HG03457 (cell line): ENCODE data around the gene SKI.

Source experiments
- ATAC-seq: cut with Tn5 transposase; IDR thresholded peaks from one replicate; pipeline ENCODE4 v1.9.1; 2021; ENCODE audit warnings: moderate number of reproducible peaks; ENCODE audit not compliant: unreplicated experiment

Gene SKI

DNA sequence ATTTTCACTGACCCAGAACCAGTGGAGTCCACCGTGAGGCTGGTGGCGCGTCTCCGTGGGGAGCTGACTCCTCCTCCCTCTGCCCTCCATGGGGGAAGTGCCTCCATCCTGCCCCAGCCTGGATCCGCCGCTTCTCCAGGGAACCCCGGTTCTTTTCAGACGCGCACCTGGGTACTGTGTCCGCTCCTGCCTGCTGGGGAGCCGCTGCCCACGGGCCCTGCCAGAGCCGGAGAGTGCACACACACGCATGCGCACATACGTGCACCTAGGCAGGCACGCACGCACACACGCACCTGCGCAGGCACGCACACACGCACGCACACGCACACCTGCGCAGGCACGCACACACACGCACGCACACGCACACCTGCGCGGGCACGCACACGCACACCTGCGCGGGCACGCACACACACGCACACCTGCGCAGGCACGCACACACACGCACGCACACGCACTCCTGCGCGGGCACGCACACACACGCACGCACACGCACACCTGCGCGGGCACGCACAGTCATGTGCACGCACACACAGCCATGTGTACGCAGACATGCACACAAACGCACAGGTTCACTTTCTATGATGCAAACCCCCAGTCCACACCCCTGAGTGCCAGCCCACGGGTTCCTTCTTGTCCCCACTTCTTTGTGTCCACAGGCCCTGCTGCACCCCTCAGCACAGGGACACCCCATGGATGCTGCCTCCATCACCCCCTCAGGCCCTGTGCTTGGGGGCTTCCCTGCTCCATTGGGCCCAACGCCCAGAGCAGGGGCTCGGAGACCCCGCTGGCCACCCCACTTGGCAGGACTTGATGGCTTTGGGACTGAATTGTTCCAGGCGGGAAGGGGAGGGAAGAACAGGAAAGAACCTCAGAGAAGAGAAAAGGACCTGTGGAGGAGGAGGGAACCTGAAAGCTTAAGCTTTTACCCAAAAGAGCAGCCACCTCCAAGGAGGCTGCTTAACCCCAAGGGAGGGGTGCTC, 120.5 kb downstream of the SKI start:
- no peak for ATAC-seq

DNA sequence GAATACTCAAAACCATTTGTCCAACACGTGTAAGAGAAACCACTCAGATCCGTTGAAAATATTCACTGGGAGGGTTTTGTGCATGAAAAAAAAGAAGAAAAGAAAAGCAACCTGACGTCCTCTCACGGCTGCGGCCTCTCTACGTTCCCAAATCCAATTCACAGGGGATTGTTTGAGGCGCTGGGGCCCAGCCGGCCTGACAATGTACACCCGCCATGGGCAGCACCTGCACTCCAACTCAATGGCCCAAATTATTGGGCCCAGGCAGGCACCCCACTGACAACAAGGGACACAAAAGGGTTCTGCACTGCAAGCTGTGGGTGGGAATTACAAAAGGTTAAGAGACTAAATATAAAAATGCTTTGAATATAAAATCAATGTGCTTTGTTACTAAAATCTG, 121.7 kb downstream of the SKI start:
- no peak for ATAC-seq

DNA sequence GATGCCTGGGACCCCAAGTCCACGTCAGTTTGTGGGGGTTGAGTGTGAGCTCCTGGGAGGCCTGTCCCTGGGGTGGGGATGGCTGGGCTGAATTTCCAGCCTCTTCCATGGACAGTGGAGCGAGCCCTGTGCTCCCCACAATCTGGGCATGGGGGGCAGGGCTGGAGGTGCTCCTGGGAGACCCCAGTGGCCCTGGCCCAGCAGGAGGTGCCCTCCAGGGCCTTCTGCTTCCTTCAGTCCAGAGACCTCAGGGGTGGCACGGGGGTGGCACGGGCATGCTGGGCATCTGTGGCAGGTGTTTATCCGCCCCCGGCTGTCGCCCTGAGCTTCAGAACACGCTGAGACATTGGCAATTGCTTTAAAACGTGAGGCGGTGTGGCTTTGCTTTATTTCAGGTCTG, 122.4 kb downstream of the SKI start:
- ATAC-seq = no peak

GRCh38 chr1:2350911-2351655, 123.0 kb downstream of the SKI start:
- ATAC-seq = no peak

GRCh38 chr1:2351723-2352122, 123.6 kb downstream of the SKI start:
- no peak for ATAC-seq

DNA sequence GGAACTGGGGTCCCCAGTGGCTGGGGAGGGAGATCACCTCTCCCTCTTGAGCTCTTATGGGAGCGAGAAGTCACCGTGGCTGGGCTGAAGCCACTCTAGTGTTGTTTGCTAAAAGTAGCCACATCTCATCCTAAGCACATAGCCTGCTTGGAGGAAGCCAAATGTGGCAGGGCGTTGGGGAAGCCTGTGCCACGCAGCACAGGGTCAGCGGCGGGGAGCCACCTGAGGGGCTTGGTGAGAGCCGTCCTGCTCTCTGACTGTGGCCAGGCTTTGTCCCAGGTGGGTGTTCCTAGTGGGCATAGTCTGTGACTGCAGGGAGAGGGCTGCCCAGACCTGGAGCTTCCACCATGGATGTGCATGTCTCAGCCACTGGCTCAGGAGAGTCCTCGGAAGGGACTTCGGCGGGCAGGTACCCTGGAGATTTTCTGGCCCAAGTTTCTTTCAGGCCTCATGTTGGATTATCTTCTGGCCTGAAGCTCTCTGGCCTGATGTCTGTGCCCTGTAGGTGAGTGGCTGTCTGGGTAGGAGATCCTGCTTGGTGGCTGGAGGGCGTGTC, 124.3 kb downstream of the SKI start:
- ATAC-seq = no peak

- ATAC-seq = no peak
Measured at GRCh38 chr1:2352897-2353550, 124.9 kb downstream of the SKI start.

GRCh38 chr1:2353551-2354438, 125.7 kb downstream of the SKI start:
- ATAC-seq = no peak

GRCh38 chr1:2354511-2355372, 126.6 kb downstream of the SKI start:
- ATAC-seq = no peak

- no peak for ATAC-seq
Measured at GRCh38 chr1:2355373-2356261, 127.5 kb downstream of the SKI start.

- ATAC-seq = no peak
Measured at GRCh38 chr1:2356401-2356800, 128.3 kb downstream of the SKI start.

GRCh38 chr1:2356911-2357845, 129.1 kb downstream of the SKI start:
- no peak for ATAC-seq

DNA sequence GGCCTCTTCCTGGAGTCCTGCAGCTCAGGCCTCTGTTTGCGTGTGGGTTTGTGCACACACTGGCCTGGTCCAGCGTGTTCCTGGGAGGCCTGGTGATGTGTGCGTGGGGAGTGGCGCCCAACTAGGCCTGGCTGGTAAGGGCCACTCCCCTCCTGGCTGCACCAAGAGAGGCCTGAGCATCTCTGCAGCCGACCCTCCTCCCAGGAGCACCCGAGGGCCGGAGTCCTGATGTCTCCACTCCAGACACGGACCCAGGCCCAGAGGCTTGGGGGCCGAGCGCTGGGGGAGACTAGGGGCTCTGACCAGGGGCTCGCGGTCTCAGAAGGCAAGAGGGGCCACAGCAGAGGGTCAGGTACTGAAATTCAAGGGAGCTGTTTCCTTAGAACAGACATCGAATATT, 130.0 kb downstream of the SKI start:
- no peak for ATAC-seq

GRCh38 chr1:2358651-2359640, 130.8 kb downstream of the SKI start:
- ATAC-seq = no peak
